ENCODE data around the gene SNAI1.

The SNAI1 gene

DNA sequence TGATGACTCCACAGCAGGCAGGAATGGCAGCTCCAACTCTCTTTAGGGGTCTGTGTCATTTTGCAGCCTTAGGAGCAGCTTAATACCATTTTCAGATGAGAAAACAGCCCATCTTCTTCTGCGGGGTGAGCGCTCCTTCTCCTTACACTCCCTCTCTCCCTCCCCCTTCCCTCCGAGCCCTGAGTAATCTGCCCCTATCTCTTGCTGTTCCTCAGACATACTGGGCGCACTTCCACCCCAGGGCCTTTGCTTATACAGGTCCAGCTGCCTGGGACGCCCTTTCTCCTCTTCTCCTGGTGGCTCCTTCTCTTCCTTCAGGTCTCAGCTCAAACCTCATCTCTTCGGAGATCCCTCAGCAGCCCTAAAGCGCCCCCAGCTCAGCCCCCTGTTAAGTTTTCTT is 54.8 kb downstream of the SNAI1 start:
- TF ChIP-seq, protein P1, sequence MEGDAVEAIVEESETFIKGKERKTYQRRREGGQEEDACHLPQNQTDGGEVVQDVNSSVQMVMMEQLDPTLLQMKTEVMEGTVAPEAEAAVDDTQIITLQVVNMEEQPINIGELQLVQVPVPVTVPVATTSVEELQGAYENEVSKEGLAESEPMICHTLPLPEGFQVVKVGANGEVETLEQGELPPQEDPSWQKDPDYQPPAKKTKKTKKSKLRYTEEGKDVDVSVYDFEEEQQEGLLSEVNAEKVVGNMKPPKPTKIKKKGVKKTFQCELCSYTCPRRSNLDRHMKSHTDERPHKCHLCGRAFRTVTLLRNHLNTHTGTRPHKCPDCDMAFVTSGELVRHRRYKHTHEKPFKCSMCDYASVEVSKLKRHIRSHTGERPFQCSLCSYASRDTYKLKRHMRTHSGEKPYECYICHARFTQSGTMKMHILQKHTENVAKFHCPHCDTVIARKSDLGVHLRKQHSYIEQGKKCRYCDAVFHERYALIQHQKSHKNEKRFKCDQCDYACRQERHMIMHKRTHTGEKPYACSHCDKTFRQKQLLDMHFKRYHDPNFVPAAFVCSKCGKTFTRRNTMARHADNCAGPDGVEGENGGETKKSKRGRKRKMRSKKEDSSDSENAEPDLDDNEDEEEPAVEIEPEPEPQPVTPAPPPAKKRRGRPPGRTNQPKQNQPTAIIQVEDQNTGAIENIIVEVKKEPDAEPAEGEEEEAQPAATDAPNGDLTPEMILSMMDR (IDR thresholded peaks at IDR 0.05), result no peak

DNA sequence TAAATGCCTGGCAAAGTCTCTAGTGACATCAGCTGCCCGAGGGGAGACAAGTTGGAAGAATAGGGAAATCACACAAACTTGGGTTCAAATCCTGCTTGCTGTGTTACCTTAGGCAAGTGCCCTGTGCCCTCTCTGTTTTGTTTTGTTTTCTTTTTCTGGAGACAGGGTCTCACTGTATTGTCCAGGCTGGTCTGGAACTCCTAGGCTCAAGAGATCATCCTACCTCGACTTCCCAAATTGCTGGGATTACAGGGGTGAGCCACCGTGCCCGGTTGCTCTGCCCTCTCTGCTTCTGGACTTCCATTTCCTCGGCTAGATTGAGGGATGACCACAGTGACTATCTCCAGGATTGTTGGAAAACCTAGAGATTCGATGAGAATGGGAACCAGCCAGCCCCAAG is 55.4 kb downstream of the SNAI1 start:
- TF ChIP-seq, protein P1 (IDR thresholded peaks at IDR 0.05), result no peak
